ENCODE data around the gene TM9SF2.

Gene TM9SF2

GRCh38 chr13:99495466-99496183 is 5.6 kb upstream of the TM9SF2 start:
- TF ChIP-seq POLR2AphosphoS5 (IDR thresholded peaks at IDR 0.05; ENCODE audit: low read depth), result no peak
- no peak for TF ChIP-seq GABPA (IDR thresholded peaks at IDR 0.05; ENCODE audit: low read depth)
- TF ChIP-seq CTCF (IDR thresholded peaks at IDR 0.05; ENCODE audit: insufficient read depth, low read length), result no peak
- TF ChIP-seq, protein P1, sequence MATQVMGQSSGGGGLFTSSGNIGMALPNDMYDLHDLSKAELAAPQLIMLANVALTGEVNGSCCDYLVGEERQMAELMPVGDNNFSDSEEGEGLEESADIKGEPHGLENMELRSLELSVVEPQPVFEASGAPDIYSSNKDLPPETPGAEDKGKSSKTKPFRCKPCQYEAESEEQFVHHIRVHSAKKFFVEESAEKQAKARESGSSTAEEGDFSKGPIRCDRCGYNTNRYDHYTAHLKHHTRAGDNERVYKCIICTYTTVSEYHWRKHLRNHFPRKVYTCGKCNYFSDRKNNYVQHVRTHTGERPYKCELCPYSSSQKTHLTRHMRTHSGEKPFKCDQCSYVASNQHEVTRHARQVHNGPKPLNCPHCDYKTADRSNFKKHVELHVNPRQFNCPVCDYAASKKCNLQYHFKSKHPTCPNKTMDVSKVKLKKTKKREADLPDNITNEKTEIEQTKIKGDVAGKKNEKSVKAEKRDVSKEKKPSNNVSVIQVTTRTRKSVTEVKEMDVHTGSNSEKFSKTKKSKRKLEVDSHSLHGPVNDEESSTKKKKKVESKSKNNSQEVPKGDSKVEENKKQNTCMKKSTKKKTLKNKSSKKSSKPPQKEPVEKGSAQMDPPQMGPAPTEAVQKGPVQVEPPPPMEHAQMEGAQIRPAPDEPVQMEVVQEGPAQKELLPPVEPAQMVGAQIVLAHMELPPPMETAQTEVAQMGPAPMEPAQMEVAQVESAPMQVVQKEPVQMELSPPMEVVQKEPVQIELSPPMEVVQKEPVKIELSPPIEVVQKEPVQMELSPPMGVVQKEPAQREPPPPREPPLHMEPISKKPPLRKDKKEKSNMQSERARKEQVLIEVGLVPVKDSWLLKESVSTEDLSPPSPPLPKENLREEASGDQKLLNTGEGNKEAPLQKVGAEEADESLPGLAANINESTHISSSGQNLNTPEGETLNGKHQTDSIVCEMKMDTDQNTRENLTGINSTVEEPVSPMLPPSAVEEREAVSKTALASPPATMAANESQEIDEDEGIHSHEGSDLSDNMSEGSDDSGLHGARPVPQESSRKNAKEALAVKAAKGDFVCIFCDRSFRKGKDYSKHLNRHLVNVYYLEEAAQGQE (IDR thresholded peaks at IDR 0.05; ENCODE audit: insufficient replicate concordance, low read depth), result no peak
- TF ChIP-seq SPI1 (IDR thresholded peaks at IDR 0.05; ENCODE audit: borderline replicate concordance, low read depth), result no peak
- no peak for DNase-seq (ENCODE audit: low read depth in 1 of 2, low spot score in 1 of 2)
- Histone ChIP-seq H3K27me3 (ENCODE audit: insufficient read depth, poor library complexity, severe bottlenecking) (no peaks in the 10 kb centered on the region), H3K4me3 (replicated peaks; ENCODE audit: insufficient read depth, low read length) (peak overlapping the region; percentile 35), H3K27ac (replicated peaks) (peak overlapping the region; percentile 24; the same call in 1 of the 2 replicates)

GRCh38 chr13:99496184-99497142 is 4.8 kb upstream of the TM9SF2 start:
- H3K27ac ChIP-seq (replicated peaks), result peak overlapping the region; percentile 57
- H3K4me3 ChIP-seq (replicated peaks; ENCODE audit: insufficient read depth, low read length), result peak overlapping the region; percentile 35
- TF ChIP-seq POLR2AphosphoS5 (IDR thresholded peaks at IDR 0.05; ENCODE audit: low read depth) (no peak), SPI1 (IDR thresholded peaks at IDR 0.05; ENCODE audit: borderline replicate concordance, low read depth) (peak; percentile 71)
- DNase-seq (ENCODE audit: low read depth in 1 of 2, low spot score in 1 of 2), result peak; percentile 60 to 95
- H3K27me3 ChIP-seq (ENCODE audit: insufficient read depth, poor library complexity, severe bottlenecking), result no peaks in the 10 kb centered on the region

DNA sequence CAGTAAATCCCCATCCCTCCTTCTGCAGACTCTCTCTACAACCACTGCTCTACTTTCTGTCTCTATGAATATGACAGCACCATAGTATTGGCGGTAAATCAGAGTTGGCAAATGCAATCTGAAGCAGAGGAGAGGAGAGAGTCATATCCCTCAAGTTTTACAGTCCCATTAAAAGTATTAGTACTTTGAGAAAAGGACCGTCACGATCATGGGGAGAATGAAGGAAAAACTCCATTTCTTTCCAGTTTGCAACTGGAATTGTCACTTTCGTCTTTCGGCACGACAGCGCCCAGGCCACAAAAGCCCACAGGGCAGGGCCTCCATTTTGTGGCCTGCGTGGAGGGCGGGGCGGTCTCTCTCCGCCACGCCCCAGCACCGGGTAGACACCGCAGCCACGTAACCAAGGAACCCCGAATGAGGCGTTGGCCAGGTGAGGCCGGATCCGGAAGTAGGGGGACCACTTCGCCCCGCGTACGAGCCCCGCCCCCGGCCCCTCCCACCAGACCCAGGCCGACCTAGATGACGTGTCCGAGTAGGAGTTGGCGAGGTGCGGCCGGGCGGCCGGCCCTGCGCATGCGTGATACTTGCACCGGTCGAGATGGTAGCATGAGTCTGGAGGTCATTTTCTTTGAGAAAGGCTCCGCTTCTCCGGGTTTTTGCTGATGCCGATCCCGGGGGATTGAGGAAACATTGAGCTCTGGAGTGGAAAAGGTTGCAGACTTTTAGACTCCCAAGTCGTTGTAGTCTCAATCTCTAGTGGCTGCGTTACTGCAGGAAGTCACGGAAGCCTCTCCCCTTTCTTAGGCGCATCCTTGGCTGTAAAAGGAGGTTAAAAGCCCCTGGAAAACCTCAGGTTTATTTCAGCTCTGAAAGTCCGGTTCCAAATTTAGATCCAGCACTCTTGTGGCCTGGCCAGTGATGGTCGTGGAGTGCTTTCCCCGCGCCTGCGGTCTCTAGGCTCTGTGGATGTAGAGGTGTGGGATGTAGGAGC is 2.8 kb upstream of the TM9SF2 start:
- Histone ChIP-seq H3K4me3 (replicated peaks; ENCODE audit: insufficient read depth, low read length) (peak overlapping the region; percentile 45), H3K27me3 (ENCODE audit: insufficient read depth, poor library complexity, severe bottlenecking) (no peaks in the 10 kb centered on the region), H3K27ac (replicated peaks) (peak overlapping the region; percentile 74)
- DNase-seq (ENCODE audit: low read depth in 1 of 2, low spot score in 1 of 2), result peak; percentile 94 to 99
- no peak for TF ChIP-seq SPI1 (IDR thresholded peaks at IDR 0.05; ENCODE audit: borderline replicate concordance, low read depth)
- TF ChIP-seq, protein P1 (IDR thresholded peaks at IDR 0.05; ENCODE audit: insufficient replicate concordance, low read depth), result peak; percentile 7
- TF ChIP-seq POLR2AphosphoS5 (IDR thresholded peaks at IDR 0.05; ENCODE audit: low read depth), result peak; percentile 59; the same call in 1 of the 2 replicates
- TF ChIP-seq CTCF (IDR thresholded peaks at IDR 0.05; ENCODE audit: insufficient read depth, low read length), result no peak
- TF ChIP-seq GABPA (IDR thresholded peaks at IDR 0.05; ENCODE audit: low read depth), result peak; percentile 98

Data from HL-60 (cell line).